A673 (cell line): ENCODE data around the gene NSRP1. TPM values are rescaled to one million over a fixed set of nuclear protein-coding genes. Genes with fewer than 3 reads are reported as not detected.

Source experiments
- BruUV-seq: library from RNA; stranded (reverse); fragments of 400-500 nt; replicated peaks from 2 replicates; lab custom pipeline; 2021; lab: Mats Ljungman, UMichigan
- CTCF ChIA-PET: fragments of 300-600 bp; sonication (Branson Sonifier 250); formaldehyde crosslinking; loops from one replicate; lab custom pipeline; 2022; ENCODE audit warnings: antibody characterized with exemption; lab: Charles Lee
- POLR2A ChIA-PET: fragments of 300-600 bp; sonication (Branson Sonifier 250); formaldehyde crosslinking; loops from one replicate; lab custom pipeline; 2022; ENCODE audit warnings: antibody characterized with exemption; ENCODE audit not compliant: low non-redundant PET; lab: Charles Lee
- DNase-seq: peaks from one replicate; pipeline ENCODE4 v3.0.0-alpha.2; 2015; ENCODE audit warnings: low spot score
- H3K27ac ChIP-seq: fragments of 200-600 bp; sonication (generic); 2 replicates; pipeline ENCODE4 v1.5.1; 2016; ENCODE audit warnings: mixed run types, low read depth, mild to moderate bottlenecking, mixed read lengths, antibody characterized with exemption, low read length; ENCODE audit not compliant: poor library complexity, severe bottlenecking
- H3K27me3 ChIP-seq: fragments of 200-600 bp; sonication (generic); replicated peaks from 2 replicates; pipeline ENCODE4 v1.6.1; 2017; ENCODE audit warnings: mixed run types, low read depth, mild to moderate bottlenecking, mixed read lengths, antibody characterized with exemption, low read length; ENCODE audit not compliant: insufficient read depth, poor library complexity
- H3K36me3 ChIP-seq: fragments of 200-600 bp; sonication (generic); 2 replicates; pipeline ENCODE4 v1.6.1; 2016; ENCODE audit warnings: mixed run types, mild to moderate bottlenecking, mixed read lengths, antibody characterized with exemption, low read length; ENCODE audit not compliant: insufficient read depth, poor library complexity, severe bottlenecking
- H3K4me1 ChIP-seq: fragments of 200-600 bp; sonication (generic); 2 replicates; pipeline ENCODE4 v1.6.1; 2017; ENCODE audit warnings: mixed run types, mild to moderate bottlenecking, mixed read lengths, antibody characterized with exemption, low read length; ENCODE audit not compliant: insufficient read depth, poor library complexity, severe bottlenecking
- H3K4me3 ChIP-seq: fragments of 200-600 bp; sonication (generic); 2 replicates; pipeline ENCODE4 v1.5.1; 2016; ENCODE audit warnings: low read depth, mixed run types, mild to moderate bottlenecking, mixed read lengths, low read length; ENCODE audit not compliant: poor library complexity, severe bottlenecking
- H3K9me3 ChIP-seq: fragments of 200-600 bp; sonication (generic); 2 replicates; pipeline ENCODE4 v1.6.1; 2016; ENCODE audit warnings: mixed run types, low read depth, mild to moderate bottlenecking, mixed read lengths, antibody characterized with exemption, low read length; ENCODE audit not compliant: poor library complexity, severe bottlenecking
- CTCF ChIP-seq: fragments of 300-800, 200-600 bp; sonication (generic); conservative IDR thresholded peaks from 2 replicates; pipeline ENCODE4 v1.5.1; 2017; ENCODE audit warnings: low read depth, mild to moderate bottlenecking, antibody characterized with exemption, low read length, moderate library complexity, mixed read lengths
- EZH2 ChIP-seq: fragments of 200-600 bp; sonication (generic); IDR thresholded peaks from 2 replicates; pipeline ENCODE4 v1.6.1; 2017; ENCODE audit warnings: borderline replicate concordance, low read depth, mild to moderate bottlenecking, mixed read lengths, antibody characterized with exemption, low read length; ENCODE audit not compliant: poor library complexity, severe bottlenecking
- intact Hi-C: fragments of 100-400 bp; cut with micrococcal nuclease; formaldehyde crosslinking; loops from one replicate; pipeline ENCODE4 v1.10.0; 2022; ENCODE audit not compliant: unreplicated experiment
- total RNA-seq: library from RNA; stranded (reverse); gene quantifications from 2 replicates; pipeline ENCODE4 v1.2.3, GENCODE V29; 2021

The NSRP1 gene
- total RNA-seq, 1 experiment from 2014 or later = 43.5 TPM

DNA sequence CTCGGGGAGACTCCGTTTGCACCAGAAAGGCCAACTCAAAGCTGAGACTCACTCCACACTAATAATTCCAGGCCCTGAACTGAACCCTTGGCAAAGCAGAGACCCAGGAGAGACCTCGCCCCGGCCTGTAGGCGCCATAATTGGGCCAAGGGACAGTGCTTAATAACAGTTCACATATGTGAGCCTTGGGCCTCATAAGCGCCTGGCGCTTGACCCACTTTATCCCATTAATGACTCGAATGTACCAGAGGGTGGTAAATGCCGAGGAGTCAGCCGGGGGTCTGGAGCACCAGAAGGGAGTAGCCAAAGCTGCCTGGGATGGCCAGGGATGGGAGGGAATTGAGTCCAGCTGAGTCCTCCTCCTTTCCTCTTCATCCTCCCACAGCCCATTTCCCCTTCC lies 94.3 kb downstream of the NSRP1 start:
- Histone ChIP-seq H3K9me3 (no peaks in the 10 kb centered on the region), H3K27ac (no peak overlapping the region), H3K27me3 (no peaks in the 10 kb centered on the region), H3K4me1 (no peaks in the 10 kb centered on the region), H3K36me3 (no peaks in the 10 kb centered on the region), H3K4me3 (no peak overlapping the region)
- intact Hi-C loops = no loop called here
- POLR2A ChIA-PET = no interaction called here
- DNase-seq = no peak
- CTCF ChIA-PET = no interaction called here
- TF ChIP-seq CTCF (no peak), EZH2 (no peak)
- BruUV-seq = no TSS peak

DNA sequence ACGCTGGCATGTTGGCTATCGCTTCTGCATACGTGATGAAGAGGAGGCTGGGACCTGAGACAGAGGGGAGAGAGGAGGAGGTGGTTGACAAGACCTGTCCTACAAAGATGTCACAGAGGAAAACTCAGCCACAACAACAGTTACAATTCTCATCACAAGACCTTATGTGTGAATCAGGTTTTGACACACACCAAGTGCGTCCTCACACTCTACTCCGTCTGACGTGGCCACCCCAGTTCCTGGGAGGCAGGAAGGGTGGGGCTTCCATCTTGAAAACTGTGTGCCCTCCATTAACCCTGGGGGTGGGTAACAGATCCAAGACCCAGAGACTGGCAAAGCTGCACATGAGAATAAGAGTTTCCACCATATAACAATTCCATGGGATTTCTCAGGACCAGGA lies 94.8 kb downstream of the NSRP1 start:
- POLR2A ChIA-PET = no interaction called here
- H3K27me3 ChIP-seq = no peaks in the 10 kb centered on the region

GRCh38 chr17:30212750-30213149 lies 96.1 kb downstream of the NSRP1 start:
- Histone ChIP-seq H3K27me3 (no peaks in the 10 kb centered on the region), H3K9me3 (no peaks in the 10 kb centered on the region), H3K4me1 (no peaks in the 10 kb centered on the region), H3K4me3 (no peak overlapping the region), H3K36me3 (no peaks in the 10 kb centered on the region), H3K27ac (no peak overlapping the region)
- no TSS peak for BruUV-seq
- ChIA-PET CTCF (interaction anchor here (0.6 kb wide), 1 partner anchor 22 kb away, joined by 3 read pairs; no protein-coding TSS in a partner anchor), POLR2A (no interaction called here)
- no peak for DNase-seq
- no peak for TF ChIP-seq CTCF
- TF ChIP-seq EZH2 = no peak
- intact Hi-C loops = no loop called here

More for the DNA sequence above, 94.8 kb downstream of the NSRP1 start:
- DNase-seq = no peak
- no peak for TF ChIP-seq CTCF
- TF ChIP-seq EZH2 = no peak
- intact Hi-C loops = no loop called here
- no peaks in the 10 kb centered on the region for H3K9me3 ChIP-seq
- H3K4me3 ChIP-seq = no peak overlapping the region
- no TSS peak for BruUV-seq
- no peak overlapping the region for H3K27ac ChIP-seq
- no peaks in the 10 kb centered on the region for H3K4me1 ChIP-seq
- no peaks in the 10 kb centered on the region for H3K36me3 ChIP-seq
- CTCF ChIA-PET = no interaction called here
